ENCODE measurements around the gene NSG1.
A peak's percentile ranks its signal among the peaks of the same experiment; 100 is the strongest.
"Not testable (repeated sequence)": the region's sequence is repeated elsewhere in the genome, so short reads cannot be mapped to it uniquely, and the experiment has no call there.

The NSG1 gene

GRCh38 chr4:4386736-4387392 lies at the start of gene NSG1:
Gene NSG1, plus strand, starts transcription at chr4:4387102. Its CDS starts 528 bp downstream, at chr4:4387630.
- peak; percentile 78 for DNase-seq

GRCh38 chr4:4338210-4339001 lies 48.5 kb upstream of the NSG1 start:
- DNase-seq = peak; percentile 54

- DNase-seq = no peak
These were observed 47.3 kb upstream of the NSG1 start for GRCh38 chr4:4339504-4340085.

- no peak for DNase-seq
These were observed 44.8 kb upstream of the NSG1 start for GRCh38 chr4:4341861-4342650.

GRCh38 chr4:4343038-4343437 lies 43.9 kb upstream of the NSG1 start:
- no peak for DNase-seq

GRCh38 chr4:4344915-4345527 lies 41.9 kb upstream of the NSG1 start:
- no peak for DNase-seq

- peak; percentile 19 for DNase-seq
These were observed 39.3 kb upstream of the NSG1 start for GRCh38 chr4:4347585-4347984.

GRCh38 chr4:4348585-4348984 lies 38.3 kb upstream of the NSG1 start:
- not testable (repeated sequence) for DNase-seq

GRCh38 chr4:4349867-4350266 lies 37.0 kb upstream of the NSG1 start:
- no peak for DNase-seq

- DNase-seq = no peak
These were observed 36.0 kb upstream of the NSG1 start for GRCh38 chr4:4350909-4351308.

- no peak for DNase-seq
These were observed 31.6 kb upstream of the NSG1 start for GRCh38 chr4:4355302-4355701.

- no peak for DNase-seq
These were observed 30.5 kb upstream of the NSG1 start for GRCh38 chr4:4356106-4357041.

- DNase-seq = peak; percentile 41
These were observed 28.6 kb upstream of the NSG1 start for GRCh38 chr4:4358093-4358854.

GRCh38 chr4:4361883-4362282 lies 25.0 kb upstream of the NSG1 start:
- no peak for DNase-seq

- no peak for DNase-seq
These were observed 23.8 kb upstream of the NSG1 start for GRCh38 chr4:4362991-4363697.

GRCh38 chr4:4364061-4364460 lies 22.8 kb upstream of the NSG1 start:
- DNase-seq = no peak

- no peak for DNase-seq
These were observed 22.3 kb upstream of the NSG1 start for GRCh38 chr4:4364486-4365208.

- no peak for DNase-seq
These were observed 17.9 kb upstream of the NSG1 start for GRCh38 chr4:4368809-4369580.

All from NCI-H146 (cell line).